Measurements from ENCODE around the gene SEMA4C. TPM values are rescaled to one million over a fixed set of nuclear protein-coding genes. Genes with fewer than 3 reads are reported as not detected.

Gene SEMA4C
- total RNA-seq, 2 donors from 2014 or later: 82.5 to 92.1 TPM

DNA sequence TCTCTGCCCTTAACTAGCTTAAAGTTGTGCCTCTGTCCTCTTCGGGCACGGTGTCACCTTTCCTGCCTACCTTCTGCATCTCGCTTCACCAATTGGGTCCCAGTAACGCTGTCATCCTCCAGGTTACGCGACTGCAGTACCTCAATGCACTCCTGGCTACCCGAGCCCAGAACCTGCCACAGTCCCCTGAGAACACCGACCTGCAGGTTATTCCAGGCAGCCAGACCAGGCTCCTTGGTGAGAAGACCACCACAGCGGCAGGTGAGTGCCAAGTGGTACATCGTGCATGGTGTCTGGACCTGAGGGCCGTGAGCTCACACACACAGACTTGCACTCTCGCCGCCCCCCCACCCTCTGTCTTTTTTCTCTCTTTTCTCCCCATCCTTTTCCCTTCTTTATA, 41.0 kb downstream of the SEMA4C start:
- Mint-ChIP-seq H3K9me3 (no peaks in the 10 kb centered on the region), H3K27me3 (ENCODE audit: insufficient read depth) (no peaks in the 10 kb centered on the region), H3K27ac (no peak overlapping the region), H3K36me3 (ENCODE audit: low read depth) (peaks cover 77% of the 10 kb centered on the region), H3K4me3 (no peak overlapping the region), H3K4me1 (peaks cover 10% of the 10 kb centered on the region)
- TF ChIP-seq, protein P1, sequence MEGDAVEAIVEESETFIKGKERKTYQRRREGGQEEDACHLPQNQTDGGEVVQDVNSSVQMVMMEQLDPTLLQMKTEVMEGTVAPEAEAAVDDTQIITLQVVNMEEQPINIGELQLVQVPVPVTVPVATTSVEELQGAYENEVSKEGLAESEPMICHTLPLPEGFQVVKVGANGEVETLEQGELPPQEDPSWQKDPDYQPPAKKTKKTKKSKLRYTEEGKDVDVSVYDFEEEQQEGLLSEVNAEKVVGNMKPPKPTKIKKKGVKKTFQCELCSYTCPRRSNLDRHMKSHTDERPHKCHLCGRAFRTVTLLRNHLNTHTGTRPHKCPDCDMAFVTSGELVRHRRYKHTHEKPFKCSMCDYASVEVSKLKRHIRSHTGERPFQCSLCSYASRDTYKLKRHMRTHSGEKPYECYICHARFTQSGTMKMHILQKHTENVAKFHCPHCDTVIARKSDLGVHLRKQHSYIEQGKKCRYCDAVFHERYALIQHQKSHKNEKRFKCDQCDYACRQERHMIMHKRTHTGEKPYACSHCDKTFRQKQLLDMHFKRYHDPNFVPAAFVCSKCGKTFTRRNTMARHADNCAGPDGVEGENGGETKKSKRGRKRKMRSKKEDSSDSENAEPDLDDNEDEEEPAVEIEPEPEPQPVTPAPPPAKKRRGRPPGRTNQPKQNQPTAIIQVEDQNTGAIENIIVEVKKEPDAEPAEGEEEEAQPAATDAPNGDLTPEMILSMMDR (conservative IDR thresholded peaks at IDR 0.05): no peak
- Histone ChIP-seq H3K36me3 (ENCODE audit: control insufficient read depth, insufficient read depth, low read length) (peaks cover 59% of the 10 kb centered on the region), H3K9ac (ENCODE audit: extremely low read depth, low read length, poor library complexity, severe bottlenecking) (no peak overlapping the region), H3K4me3 (ENCODE audit: low read length) (no peak overlapping the region), H3K9me3 (ENCODE audit: control insufficient read depth, low read length) (no peaks in the 10 kb centered on the region), H3K27ac (ENCODE audit: low read depth, low read length) (no peak overlapping the region), H3K4me1 (ENCODE audit: control insufficient read depth, insufficient read depth, low read length) (peaks cover 13% of the 10 kb centered on the region), H3K27me3 (ENCODE audit: control insufficient read depth, insufficient read depth, low read length, poor library complexity, severe bottlenecking) (no peaks in the 10 kb centered on the region)
- DNase-seq: no peak
- 95 to 96% methylated on average over 7 to 11 of the region's 13 CpGs for WGBS, 2 experiments (ENCODE audit: insufficient coverage in 1 of 2, insufficient read length in 1 of 2)

DNA sequence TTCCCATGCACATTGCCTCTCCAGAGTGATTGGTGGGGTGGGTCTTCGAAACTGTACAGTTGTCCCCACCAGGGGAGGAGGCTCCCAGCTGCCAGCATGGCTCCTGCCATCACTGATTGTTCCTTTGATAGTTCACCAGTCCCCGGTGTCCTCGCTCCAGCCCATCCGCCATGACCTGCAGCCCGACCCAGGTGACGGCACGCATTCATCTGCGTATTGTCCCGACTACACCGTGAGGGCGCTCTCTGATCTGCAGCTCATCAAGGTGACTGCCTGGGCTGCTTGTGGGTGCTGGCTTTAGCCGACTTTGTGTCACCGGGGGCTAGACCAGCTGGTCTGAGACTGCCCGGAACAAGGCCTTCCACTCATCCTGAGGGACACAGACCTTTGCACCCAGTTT, 41.4 kb downstream of the SEMA4C start:
- no peak for DNase-seq
- peaks cover 11% of the 10 kb centered on the region for H3K4me1 Mint-ChIP-seq
- 95 to 96% methylated on average over 14 of the region's 14 CpGs for WGBS, 2 experiments (ENCODE audit: insufficient coverage in 1 of 2, insufficient read length in 1 of 2)
- Histone ChIP-seq H3K9ac (ENCODE audit: extremely low read depth, low read length, poor library complexity, severe bottlenecking) (no peak overlapping the region), H3K27ac (ENCODE audit: low read depth, low read length) (no peak overlapping the region), H3K9me3 (ENCODE audit: control insufficient read depth, low read length) (no peaks in the 10 kb centered on the region), H3K27me3 (ENCODE audit: control insufficient read depth, insufficient read depth, low read length, poor library complexity, severe bottlenecking) (no peaks in the 10 kb centered on the region), H3K4me3 (ENCODE audit: low read length) (no peak overlapping the region), H3K4me1 (ENCODE audit: control insufficient read depth, insufficient read depth, low read length) (peaks cover 17% of the 10 kb centered on the region), H3K36me3 (ENCODE audit: control insufficient read depth, insufficient read depth, low read length) (peaks cover 57% of the 10 kb centered on the region)
- H3K4me3 Mint-ChIP-seq: no peak overlapping the region
- TF ChIP-seq, protein P1 (conservative IDR thresholded peaks at IDR 0.05): no peak
- H3K9me3 Mint-ChIP-seq: no peaks in the 10 kb centered on the region
- no peak overlapping the region for H3K27ac Mint-ChIP-seq
- H3K36me3 Mint-ChIP-seq (ENCODE audit: low read depth): peaks cover 73% of the 10 kb centered on the region
- H3K27me3 Mint-ChIP-seq (ENCODE audit: insufficient read depth): no peaks in the 10 kb centered on the region

DNA sequence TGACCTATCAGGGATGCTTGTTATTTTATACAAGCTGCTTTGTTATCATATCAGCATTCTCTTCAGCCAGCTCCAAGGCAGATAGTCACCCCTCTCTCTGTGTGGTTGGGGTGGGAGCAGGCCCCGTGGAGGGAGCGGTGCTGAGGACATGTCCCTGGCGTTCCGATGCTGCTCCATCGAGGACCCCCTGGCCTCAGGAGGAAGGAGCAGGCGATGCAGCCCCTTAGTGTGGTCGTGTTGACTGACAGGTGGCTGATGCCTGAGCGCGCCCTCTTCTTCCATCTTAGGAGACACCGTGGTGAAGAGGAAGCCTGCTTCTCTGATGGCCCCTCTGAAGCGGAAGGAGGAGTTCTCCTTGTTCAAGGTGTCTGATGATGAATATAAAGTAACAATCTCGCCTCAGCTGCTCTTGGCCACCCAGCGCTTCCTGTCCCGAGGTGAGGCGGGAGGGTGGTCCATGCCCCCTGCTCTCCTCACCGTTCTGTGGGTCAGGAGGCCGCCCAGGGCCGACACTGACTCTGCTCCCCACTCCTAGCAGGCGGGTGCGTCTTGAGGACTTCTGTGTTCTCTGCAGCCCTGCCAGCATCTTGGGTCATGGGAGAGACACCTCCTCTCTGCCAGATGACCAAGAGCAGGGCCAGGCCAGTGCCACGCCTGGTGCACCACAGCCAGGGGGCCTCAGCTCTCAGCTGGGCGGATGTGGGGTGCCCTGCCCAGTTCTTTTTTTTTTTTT, 43.2 kb downstream of the SEMA4C start:
- Mint-ChIP-seq H3K4me1 (peaks cover 5% of the 10 kb centered on the region), H3K4me3 (no peak overlapping the region), H3K9me3 (no peaks in the 10 kb centered on the region), H3K27me3 (ENCODE audit: insufficient read depth) (no peaks in the 10 kb centered on the region), H3K27ac (no peak overlapping the region), H3K36me3 (ENCODE audit: low read depth) (peaks cover 60% of the 10 kb centered on the region)
- H3K27me3 ChIP-seq (ENCODE audit: control insufficient read depth, insufficient read depth, low read length, poor library complexity, severe bottlenecking): no peaks in the 10 kb centered on the region
- WGBS, 2 experiments (ENCODE audit: insufficient coverage in 1 of 2, insufficient read length in 1 of 2): 95 to 96% methylated on average over 15 to 22 of the region's 22 CpGs
- no peak overlapping the region for H3K27ac ChIP-seq (ENCODE audit: low read depth, low read length)
- H3K4me3 ChIP-seq (ENCODE audit: low read length): no peak overlapping the region
- peaks cover 51% of the 10 kb centered on the region for H3K36me3 ChIP-seq (ENCODE audit: control insufficient read depth, insufficient read depth, low read length)
- TF ChIP-seq, protein P1 (conservative IDR thresholded peaks at IDR 0.05): no peak
- peaks cover 4% of the 10 kb centered on the region for H3K4me1 ChIP-seq (ENCODE audit: control insufficient read depth, insufficient read depth, low read length)
- H3K9ac ChIP-seq (ENCODE audit: extremely low read depth, low read length, poor library complexity, severe bottlenecking): no peak overlapping the region
- no peak for DNase-seq
- no peaks in the 10 kb centered on the region for H3K9me3 ChIP-seq (ENCODE audit: control insufficient read depth, low read length)
